Common myeloid progenitor, CD34-positive (primary cell): ENCODE data around the gene PTH1R.
A peak's percentile ranks its signal among the peaks of the same experiment; 100 is the strongest.

ENCODE experiments used
- CTCF ChIA-PET: fragments of 350-600 bp; sonication (Branson Sonifier 250); formaldehyde crosslinking; loops from one replicate; lab custom pipeline; 2021; ENCODE audit warnings: antibody characterized with exemption; lab: Charles Lee
- POLR2A ChIA-PET: fragments of 350-600 bp; sonication (Branson Sonifier 250); formaldehyde crosslinking; loops from one replicate; lab custom pipeline; 2021; ENCODE audit warnings: antibody characterized with exemption; lab: Charles Lee
- DNase-seq, 3 donors: peaks; one replicate each; pipeline versions ENCODE4 v3.0.0 to v3.0.0-alpha.2; 2013
- H3K27ac ChIP-seq, 2 experiments: 1 replicate in 1 of 2; 2 replicates in 1 of 2; pipeline ENCODE4 v1.7.0; 2013; ENCODE audit warnings: inconsistent platforms in 2 of 2, low read length in 2 of 2, mild to moderate bottlenecking in 2 of 2, low read depth in 1 of 2, moderate library complexity in 1 of 2; ENCODE audit not compliant: severe bottlenecking in 2 of 2, insufficient read depth in 1 of 2, poor library complexity in 1 of 2
- H3K27me3 ChIP-seq, 5 experiments: replicated peaks in 2 of 5; 1 replicate in 3 of 5; 2 replicates in 2 of 5; pipeline versions ENCODE4 v1.6.1 to v1.7.0; 2013; ENCODE audit warnings: low read length in 4 of 5, mild to moderate bottlenecking in 2 of 5, moderate library complexity in 2 of 5, inconsistent platforms in 1 of 5; ENCODE audit not compliant: insufficient read depth in 5 of 5, control insufficient read depth in 4 of 5
- H3K36me3 ChIP-seq, 4 experiments: 1 replicate in 2 of 4; 2 replicates in 2 of 4; pipeline versions ENCODE4 v1.6.1 to v1.7.0; 2013; ENCODE audit warnings: low read length in 3 of 4, control low read depth in 1 of 4, mild to moderate bottlenecking in 1 of 4; ENCODE audit not compliant: control insufficient read depth in 4 of 4, insufficient read depth in 4 of 4
- H3K4me1 ChIP-seq, 4 experiments: 1 replicate in 3 of 4; 2 replicates in 1 of 4; pipeline versions ENCODE4 v1.6.1 to v1.7.1; 2013; ENCODE audit warnings: low read length in 3 of 4, mild to moderate bottlenecking in 3 of 4, control low read depth in 1 of 4, inconsistent platforms in 1 of 4, moderate library complexity in 1 of 4; ENCODE audit not compliant: control insufficient read depth in 4 of 4, insufficient read depth in 4 of 4; ENCODE audit errors: control extremely low read depth in 1 of 4
- H3K4me3 ChIP-seq, 7 experiments: 1 replicate in 4 of 7; 2 replicates in 3 of 7; pipeline versions ENCODE4 v1.5.1 to v1.7.0; 2013; ENCODE audit warnings: mild to moderate bottlenecking in 7 of 7, low read length in 6 of 7, moderate library complexity in 6 of 7, inconsistent platforms in 2 of 7, low read depth in 2 of 7, control low read depth in 1 of 7; ENCODE audit not compliant: insufficient read depth in 4 of 7, control insufficient read depth in 1 of 7; ENCODE audit errors: extremely low read depth in 1 of 7
- H3K9me3 ChIP-seq, 5 experiments: 1 replicate in 4 of 5; 2 replicates in 1 of 5; pipeline versions ENCODE4 v1.6.1 to v1.7.1; 2013; ENCODE audit warnings: low read length in 4 of 5, mild to moderate bottlenecking in 2 of 5, inconsistent platforms in 1 of 5, low read depth in 1 of 5, moderate library complexity in 1 of 5; ENCODE audit not compliant: control insufficient read depth in 4 of 5, insufficient read depth in 2 of 5; ENCODE audit errors: control extremely low read depth in 1 of 5
- WGBS: methylation state at CpG from one replicate; pipeline ENCODE4 v1.1.5; 2013; ENCODE audit not compliant: insufficient coverage; 5-methylcytosine and 5-hydroxymethylcytosine counted together

The PTH1R gene

DNA sequence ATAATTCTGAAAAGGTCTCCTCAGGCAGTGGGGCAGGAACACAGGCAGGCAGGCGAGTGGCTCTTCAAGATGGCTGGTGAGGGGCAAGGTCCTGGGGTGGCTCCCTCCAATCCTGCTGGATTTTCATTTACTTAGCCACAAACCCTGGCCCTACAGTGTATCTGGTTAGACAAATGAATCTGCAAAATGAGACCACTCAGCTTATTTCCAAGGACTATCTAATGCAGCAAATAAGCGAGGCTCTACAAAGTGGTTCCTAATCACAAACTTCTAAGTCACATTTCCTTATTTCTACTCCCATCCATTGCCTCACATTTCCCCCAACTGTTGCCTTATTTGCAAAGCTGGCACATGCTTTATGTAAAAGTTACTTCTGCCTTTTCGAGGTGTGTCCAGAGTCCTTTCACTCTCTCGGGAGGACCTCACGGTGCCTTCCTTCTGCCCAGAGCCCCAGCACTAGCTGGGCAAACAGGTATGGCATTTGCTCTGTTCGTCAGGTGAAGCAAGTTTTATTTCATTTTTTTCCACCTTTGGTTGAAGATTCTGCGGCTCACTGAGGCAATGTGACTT lies 58.6 kb downstream of the PTH1R start:
- ChIA-PET POLR2A (no interaction called here), CTCF (interaction anchor here (0.7 to 3.2 kb wide), 18 partner anchors 9 to 88 kb away, joined by 3 to 14 read pairs (median 3); no protein-coding TSS in a partner anchor)
- H3K27me3 ChIP-seq: no peaks in the 10 kb centered on the region
- H3K9me3 ChIP-seq: no peaks in the 10 kb centered on the region
- H3K4me3 ChIP-seq: no peak overlapping the region
- peaks cover 25 to 79% (median 46%) of the 10 kb centered on the region in 4 experiments for H3K4me1 ChIP-seq
- peak overlapping the region in 1 of 2 experiments; percentile 15 for H3K27ac ChIP-seq
- DNase-seq: no peak
- H3K36me3 ChIP-seq: peaks cover 12 to 72% (median 33%) of the 10 kb centered on the region in 4 experiments
- 94% methylated on average over 7 of the region's 7 CpGs for WGBS

GRCh38 chr3:46936733-46937250 lies 59.3 kb downstream of the PTH1R start:
- Histone ChIP-seq H3K4me3 (no peak overlapping the region), H3K36me3 (peaks cover 12 to 72% (median 35%) of the 10 kb centered on the region in 4 experiments), H3K9me3 (no peaks in the 10 kb centered on the region), H3K27me3 (no peaks in the 10 kb centered on the region), H3K27ac (peak overlapping the region in 1 of 2 experiments; percentile 36), H3K4me1 (peaks cover 18 to 72% (median 39%) of the 10 kb centered on the region in 4 experiments)
- DNase-seq: no peak
- ChIA-PET CTCF (interaction anchor here (0.8 to 3.2 kb wide), 10 partner anchors 8 to 74 kb away, joined by 3 to 14 read pairs (median 3); no protein-coding TSS in a partner anchor), POLR2A (no interaction called here)
- 95% methylated on average over 4 of the region's 5 CpGs for WGBS

GRCh38 chr3:46938118-46938517 lies 60.6 kb downstream of the PTH1R start:
- 100% methylated on average over 2 of the region's 2 CpGs for WGBS
- Histone ChIP-seq H3K9me3 (no peaks in the 10 kb centered on the region), H3K36me3 (peaks cover 12 to 84% (median 40%) of the 10 kb centered on the region in 4 experiments), H3K4me1 (peaks cover 7 to 59% (median 26%) of the 10 kb centered on the region in 4 experiments), H3K27me3 (no peaks in the 10 kb centered on the region), H3K27ac (no peak overlapping the region), H3K4me3 (no peak overlapping the region)
- POLR2A ChIA-PET: no interaction called here
- no peak for DNase-seq
- CTCF ChIA-PET: interaction anchor here (1.0 to 2.9 kb wide), 4 partner anchors 7 to 11 kb away, joined by 3 to 14 read pairs (median 8); no protein-coding TSS in a partner anchor

DNA sequence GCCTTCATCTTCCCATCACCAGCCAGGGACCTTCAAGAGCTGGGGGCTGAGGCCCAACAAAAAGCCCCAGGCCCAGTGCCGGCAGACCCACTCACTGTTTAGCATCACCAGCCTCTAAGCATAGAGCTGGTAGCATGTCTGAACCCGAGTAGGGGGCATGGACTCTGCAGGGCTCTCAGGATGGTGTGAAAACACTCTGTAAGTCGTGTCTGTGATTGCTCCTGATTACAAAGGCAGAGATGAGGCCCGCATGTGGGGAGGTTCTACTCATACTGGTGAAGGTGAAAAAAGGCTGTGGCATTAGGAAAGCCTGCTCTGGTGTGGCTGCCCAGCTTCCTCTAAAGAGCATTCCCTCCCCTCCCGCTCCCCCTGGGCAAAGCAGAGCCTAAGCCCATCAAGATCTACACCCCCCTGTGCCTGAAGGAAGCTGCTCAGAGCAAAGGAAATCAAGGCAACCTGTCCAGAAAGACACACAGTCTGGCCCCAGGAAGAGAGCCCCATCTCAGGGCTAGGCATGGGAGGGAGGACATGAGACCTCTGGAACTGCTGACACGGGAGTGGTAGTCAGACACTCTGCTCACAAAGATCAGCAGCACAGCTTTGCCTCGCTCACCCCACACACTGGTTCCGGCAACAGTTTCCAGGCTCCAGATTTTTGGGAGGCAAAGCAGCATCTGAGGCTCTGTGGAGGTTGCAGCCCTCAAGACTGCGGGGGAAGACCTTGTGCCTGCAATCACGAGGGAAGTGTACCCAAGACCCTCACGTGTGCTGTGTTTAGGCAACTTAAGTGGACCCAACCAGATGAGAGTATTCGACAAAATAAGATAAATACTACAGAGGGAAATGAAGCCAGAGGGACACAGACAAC lies 62.3 kb downstream of the PTH1R start:
- WGBS: 87% methylated on average over 10 of the region's 12 CpGs
- ChIA-PET CTCF (interaction anchor here (0.8 to 2.9 kb wide), 3 partner anchors 8 to 14 kb away, joined by 3 to 14 read pairs (median 12); no protein-coding TSS in a partner anchor), POLR2A (no interaction called here)
- Histone ChIP-seq H3K27me3 (no peaks in the 10 kb centered on the region), H3K4me3 (no peak overlapping the region), H3K36me3 (peaks cover 9 to 90% (median 39%) of the 10 kb centered on the region in 4 experiments), H3K27ac (peak overlapping the region in 1 of 2 experiments; percentile 35), H3K4me1 (peaks cover under 1 to 45% (median 14%) of the 10 kb centered on the region in 4 experiments), H3K9me3 (no peaks in the 10 kb centered on the region)
- DNase-seq: no peak

DNA sequence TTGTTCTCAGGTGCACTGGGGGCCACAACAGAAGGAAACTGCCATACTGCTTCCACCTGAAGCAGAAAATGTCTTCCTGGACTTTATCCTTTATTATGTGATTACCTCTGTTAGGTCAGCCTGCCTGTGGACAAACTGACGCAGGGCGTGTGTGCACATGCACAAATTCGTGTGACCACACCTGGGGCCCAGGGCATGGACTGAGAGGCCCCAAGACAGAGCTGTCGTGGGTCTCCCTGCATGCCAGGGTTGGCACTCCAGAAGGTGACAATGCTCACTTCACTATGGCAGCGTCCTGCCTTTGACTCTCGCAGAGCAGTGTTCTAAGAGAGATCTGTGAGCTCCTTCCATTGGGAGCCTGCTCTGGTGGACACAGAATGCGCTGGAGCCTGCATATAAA lies 64.6 kb downstream of the PTH1R start:
- CTCF ChIA-PET: interaction anchor here (0.9 to 1.8 kb wide), 6 partner anchors 11 to 58 kb away, joined by 3 to 5 read pairs (median 4); no protein-coding TSS in a partner anchor
- peaks cover 0 to 25% (median 16%) of the 10 kb centered on the region in 4 experiments for H3K4me1 ChIP-seq
- POLR2A ChIA-PET: no interaction called here
- no peak for DNase-seq
- 98% methylated on average over 7 of the region's 7 CpGs for WGBS
- no peak overlapping the region for H3K27ac ChIP-seq
- H3K27me3 ChIP-seq: no peaks in the 10 kb centered on the region
- H3K9me3 ChIP-seq: no peaks in the 10 kb centered on the region
- H3K4me3 ChIP-seq: no peak overlapping the region
- H3K36me3 ChIP-seq: peaks cover 9 to 85% (median 33%) of the 10 kb centered on the region in 4 experiments

DNA sequence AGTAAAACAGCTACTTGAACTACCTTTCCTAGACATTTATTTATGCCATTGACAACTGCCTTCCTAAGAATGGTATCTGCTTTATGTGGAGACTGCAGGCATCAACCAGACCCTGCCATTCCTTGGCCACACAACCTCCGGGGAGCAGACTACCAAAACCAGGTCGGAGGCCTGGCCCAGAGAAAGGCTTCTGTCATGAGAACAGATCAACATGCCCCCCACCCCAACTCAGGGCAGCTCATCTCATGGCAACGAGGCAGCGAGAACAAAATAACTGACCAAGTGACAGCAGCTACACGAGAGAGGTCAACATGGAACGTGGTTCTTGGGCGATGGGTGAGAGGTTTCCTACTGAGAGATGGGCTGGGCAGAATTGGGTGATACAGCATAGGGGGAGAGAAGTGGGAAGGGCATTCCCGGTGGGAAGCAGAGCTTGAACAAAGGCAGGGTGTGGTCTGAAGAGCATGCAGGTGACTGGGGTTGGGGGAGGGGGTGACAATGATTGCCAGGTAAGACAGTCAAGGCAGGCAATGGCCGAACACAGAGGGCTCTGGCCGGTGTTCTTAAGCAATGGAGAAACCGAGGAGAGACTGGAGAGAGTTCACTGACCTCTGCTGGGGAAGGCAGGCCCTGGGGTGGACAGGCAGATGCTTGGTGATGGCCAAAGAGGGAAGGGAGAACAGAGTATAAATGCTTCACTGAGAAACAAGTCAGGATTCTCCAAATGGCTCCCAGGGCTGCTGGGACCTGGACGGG lies 65.1 kb downstream of the PTH1R start:
- H3K4me1 ChIP-seq: peaks cover 2 to 27% (median 22%) of the 10 kb centered on the region in 4 experiments
- no peaks in the 10 kb centered on the region for H3K9me3 ChIP-seq
- no peak overlapping the region for H3K4me3 ChIP-seq
- ChIA-PET CTCF (interaction anchor here (0.9 to 1.8 kb wide), 5 partner anchors 12 to 57 kb away, joined by 3 to 5 read pairs (median 3); no protein-coding TSS in a partner anchor), POLR2A (no interaction called here)
- DNase-seq: no peak
- 96% methylated on average over 12 of the region's 12 CpGs for WGBS
- H3K36me3 ChIP-seq: peaks cover 5 to 85% (median 31%) of the 10 kb centered on the region in 4 experiments
- no peaks in the 10 kb centered on the region for H3K27me3 ChIP-seq
- H3K27ac ChIP-seq: no peak overlapping the region
